Measurements from ENCODE around the gene PPP2R1A.

PPP2R1A gene

GRCh38 chr19:52270266-52270885, 80.5 kb downstream of the PPP2R1A start:
- TF ChIP-seq, protein P1, sequence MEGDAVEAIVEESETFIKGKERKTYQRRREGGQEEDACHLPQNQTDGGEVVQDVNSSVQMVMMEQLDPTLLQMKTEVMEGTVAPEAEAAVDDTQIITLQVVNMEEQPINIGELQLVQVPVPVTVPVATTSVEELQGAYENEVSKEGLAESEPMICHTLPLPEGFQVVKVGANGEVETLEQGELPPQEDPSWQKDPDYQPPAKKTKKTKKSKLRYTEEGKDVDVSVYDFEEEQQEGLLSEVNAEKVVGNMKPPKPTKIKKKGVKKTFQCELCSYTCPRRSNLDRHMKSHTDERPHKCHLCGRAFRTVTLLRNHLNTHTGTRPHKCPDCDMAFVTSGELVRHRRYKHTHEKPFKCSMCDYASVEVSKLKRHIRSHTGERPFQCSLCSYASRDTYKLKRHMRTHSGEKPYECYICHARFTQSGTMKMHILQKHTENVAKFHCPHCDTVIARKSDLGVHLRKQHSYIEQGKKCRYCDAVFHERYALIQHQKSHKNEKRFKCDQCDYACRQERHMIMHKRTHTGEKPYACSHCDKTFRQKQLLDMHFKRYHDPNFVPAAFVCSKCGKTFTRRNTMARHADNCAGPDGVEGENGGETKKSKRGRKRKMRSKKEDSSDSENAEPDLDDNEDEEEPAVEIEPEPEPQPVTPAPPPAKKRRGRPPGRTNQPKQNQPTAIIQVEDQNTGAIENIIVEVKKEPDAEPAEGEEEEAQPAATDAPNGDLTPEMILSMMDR (IDR thresholded peaks at IDR 0.05; ENCODE audit: insufficient read depth, low read length, missing control alignments), result no peak
- POLR2A ChIA-PET, result no interaction called here
- no peak for DNase-seq (ENCODE audit: low read depth, low spot score)
- H3K4me3 ChIP-seq (ENCODE audit: low read depth, low read length), result peak overlapping the region; percentile 96
- CTCF ChIA-PET, result interaction anchor here (1.3 kb wide), 1 partner anchor 33 kb away, joined by 3 read pairs; no protein-coding TSS in a partner anchor

DNA sequence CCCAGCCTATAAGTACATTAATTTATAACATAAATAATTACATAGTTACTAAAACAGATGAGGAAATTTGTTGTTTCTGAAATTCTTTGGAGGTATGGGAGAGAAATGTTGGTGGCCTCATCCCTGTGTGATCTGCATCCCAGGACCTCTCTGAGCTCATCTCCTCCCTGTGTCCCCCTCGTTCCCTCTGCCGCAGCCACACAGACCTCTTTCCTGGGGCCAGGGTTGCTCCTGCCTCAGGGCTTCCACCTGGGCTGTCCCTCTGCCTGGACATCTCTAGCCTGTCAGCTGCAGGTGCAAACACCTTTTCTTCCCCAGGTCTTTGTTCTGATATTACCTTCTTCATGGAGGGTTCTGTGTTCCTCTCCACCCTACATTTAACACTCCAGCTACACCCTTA, 83.4 kb downstream of the PPP2R1A start:
- DNase-seq (ENCODE audit: low read depth, low spot score), result no peak
- POLR2A ChIA-PET, result no interaction called here
- no peak overlapping the region for H3K4me3 ChIP-seq (ENCODE audit: low read depth, low read length)
- TF ChIP-seq, protein P1 (IDR thresholded peaks at IDR 0.05; ENCODE audit: insufficient read depth, low read length, missing control alignments), result no peak
- CTCF ChIA-PET, result interaction anchor here (1.8 kb wide), 1 partner anchor 36 kb away, joined by 5 read pairs; no protein-coding TSS in a partner anchor

- TF ChIP-seq, protein P1 (IDR thresholded peaks at IDR 0.05; ENCODE audit: insufficient read depth, low read length, missing control alignments), result no peak
- no peak for DNase-seq (ENCODE audit: low read depth, low spot score)
- ChIA-PET POLR2A (no interaction called here), CTCF (interaction anchor here (1.4 to 1.8 kb wide), 2 partner anchors 26 to 37 kb away, joined by 4 to 5 read pairs; no protein-coding TSS in a partner anchor)
- H3K4me3 ChIP-seq (ENCODE audit: low read depth, low read length), result no peak overlapping the region
Measured at GRCh38 chr19:52274191-52274590, 84.3 kb downstream of the PPP2R1A start.

GRCh38 chr19:52275988-52276387, 86.1 kb downstream of the PPP2R1A start:
- POLR2A ChIA-PET, result no interaction called here
- no peak overlapping the region for H3K4me3 ChIP-seq (ENCODE audit: low read depth, low read length)
- TF ChIP-seq, protein P1 (IDR thresholded peaks at IDR 0.05; ENCODE audit: insufficient read depth, low read length, missing control alignments), result no peak
- DNase-seq (ENCODE audit: low read depth, low spot score), result no peak
- CTCF ChIA-PET, result no interaction called here

DNA sequence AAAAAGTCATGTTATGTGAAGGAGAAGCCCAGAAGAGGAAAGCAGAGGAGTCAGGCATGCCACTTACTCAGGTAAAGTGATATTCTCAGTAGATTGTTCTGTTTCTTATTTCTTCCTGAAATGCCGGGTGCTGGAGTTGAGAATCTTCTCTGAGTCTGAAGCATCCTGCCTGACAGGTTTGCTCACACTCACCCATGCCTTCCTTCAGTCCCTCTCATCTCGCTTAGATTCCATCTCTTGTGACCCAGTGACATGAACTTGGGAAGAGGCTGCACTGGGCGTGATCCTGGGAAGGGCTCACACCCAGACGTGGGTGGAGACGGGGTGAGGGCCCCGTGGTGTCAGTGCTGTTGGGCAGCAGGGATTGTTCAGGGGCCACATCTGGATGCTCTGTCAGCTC, 87.6 kb downstream of the PPP2R1A start:
- no peak for DNase-seq (ENCODE audit: low read depth, low spot score)
- ChIA-PET CTCF (no interaction called here), POLR2A (no interaction called here)
- TF ChIP-seq, protein P1 (IDR thresholded peaks at IDR 0.05; ENCODE audit: insufficient read depth, low read length, missing control alignments), result no peak
- no peak overlapping the region for H3K4me3 ChIP-seq (ENCODE audit: low read depth, low read length)

Data from AG04449 (cell line).